DND-41 (cell line): ENCODE results near the gene ADRA2B.

Experiments
- CTCF ChIP-seq: IDR thresholded peaks from 2 replicates; pipeline ENCODE4 v1.5.1; 2012; ENCODE audit warnings: borderline replicate concordance, low read length, moderate library complexity, mild to moderate bottlenecking; ENCODE audit not compliant: poor library complexity, severe bottlenecking; ENCODE audit errors: extremely low read depth
- EZH2 ChIP-seq: IDR thresholded peaks from 3 replicates; pipeline ENCODE4 v1.6.1; 2012; ENCODE audit warnings: borderline replicate concordance, low read depth, mild to moderate bottlenecking, moderate library complexity, low read length, inconsistent platforms; ENCODE audit not compliant: severe bottlenecking

- TF ChIP-seq CTCF (peak; percentile 14), EZH2 (no peak)
Observed at GRCh38 chr2:96117701-96118588, 1.6 kb upstream of the ADRA2B start.
